Smooth muscle cell (in vitro differentiated cells): Measurements from ENCODE around the gene PIGR. TPM values are rescaled to one million over a fixed set of nuclear protein-coding genes. Genes with fewer than 3 reads are reported as not detected.

Experiments used
- DNase-seq: peaks from one replicate; lab custom pipeline; 2025; ENCODE audit not compliant: unreplicated experiment; lab: John Stamatoyannopoulos, UW
- H2AFZ ChIP-seq: fragments of 200-600 bp; sonication (generic); 2 replicates; pipeline ENCODE4 v1.6.0; 2016; ENCODE audit warnings: antibody characterized with exemption, low read depth, mild to moderate bottlenecking
- H3F3A ChIP-seq: fragments of 200-600 bp; sonication (generic); 2 replicates; pipeline ENCODE4 v1.6.0; 2017; ENCODE audit warnings: antibody characterized with exemption, low read depth
- H3K27ac ChIP-seq: fragments of 200-600 bp; sonication (generic); 2 replicates; pipeline ENCODE4 v1.5.1; 2016; ENCODE audit warnings: low read depth, mild to moderate bottlenecking
- H3K27me3 ChIP-seq: fragments of 200-600 bp; sonication (generic); 2 replicates; pipeline ENCODE4 v1.6.1; 2016; ENCODE audit warnings: low read depth, mild to moderate bottlenecking
- H3K36me3 ChIP-seq: fragments of 200-600 bp; sonication (generic); 2 replicates; pipeline ENCODE4 v1.5.1; 2016; ENCODE audit warnings: low read depth
- H3K4me1 ChIP-seq: fragments of 200-600 bp; sonication (generic); 2 replicates; pipeline ENCODE4 v1.5.1; 2016; ENCODE audit warnings: low read depth
- H3K4me2 ChIP-seq: fragments of 200-600 bp; sonication (generic); 2 replicates; pipeline ENCODE4 v1.6.0; 2016; ENCODE audit warnings: mild to moderate bottlenecking
- H3K4me3 ChIP-seq: fragments of 200-600 bp; sonication (generic); 2 replicates; pipeline ENCODE4 v1.5.1; 2016; ENCODE audit warnings: mild to moderate bottlenecking
- H3K79me2 ChIP-seq: fragments of 200-600 bp; sonication (generic); 2 replicates; pipeline ENCODE4 v1.6.0; 2016; ENCODE audit warnings: low read depth, mild to moderate bottlenecking
- H3K9ac ChIP-seq: fragments of 200-600 bp; sonication (generic); 2 replicates; pipeline ENCODE4 v1.6.0; 2016; ENCODE audit warnings: low read depth
- H3K9me3 ChIP-seq: fragments of 200-600 bp; sonication (generic); replicated peaks from 2 replicates; pipeline ENCODE4 v1.5.1; 2016; ENCODE audit warnings: low read depth
- H4K20me1 ChIP-seq: fragments of 200-600 bp; sonication (generic); 2 replicates; pipeline ENCODE4 v1.6.0; 2016; ENCODE audit warnings: low read depth
- CTCF ChIP-seq: fragments of 200-600 bp; sonication (generic); IDR thresholded peaks from 2 replicates; pipeline ENCODE4 v1.5.1; 2017; ENCODE audit warnings: borderline replicate concordance, mild to moderate bottlenecking, antibody characterized with exemption; ENCODE audit not compliant: insufficient read depth, poor library complexity, severe bottlenecking
- WGBS: methylation state at CpG from one replicate; pipeline ENCODE4 v1.1.7; 2016; ENCODE audit warnings: low lambda C conversion rate; 5-methylcytosine and 5-hydroxymethylcytosine counted together
- polyA plus RNA-seq: library from polyadenylated mRNA; unstranded; fragments of >200 nt; fragmentation: Nextera tagmentation; extraction: Ambion mirVana; gene quantifications from 2 replicates; pipeline ENCODE4 v1.2.1, GENCODE V29; 2016
- total RNA-seq: library from RNA; depleted of rRNA; stranded (reverse); fragments of >200 nt; gene quantifications from 2 replicates; pipeline ENCODE4 v1.2.3, GENCODE V29; 2014

The PIGR gene
- total and polyA plus RNA-seq, 2 experiments from 2014 or later = not detected

GRCh38 chr1:206921772-206922265 is 24.4 kb downstream of the PIGR start, which contains the start of gene FCMR:
TSS of gene FCMR (minus strand) at chr1:206921941. CDS start at chr1:206921854, 87 bp downstream.
- H2AFZ ChIP-seq = no peak within 1 kb of the TSS
- H3K27ac ChIP-seq = no peak within 1 kb of the TSS

GRCh38 chr1:206918076-206918475 is 28.2 kb downstream of the PIGR start:
- no peaks in the 10 kb centered on the region for H3K36me3 ChIP-seq
- no peaks in the 10 kb centered on the region for H3K4me1 ChIP-seq
- H3K27ac ChIP-seq = no peak overlapping the region
- H3K9me3 ChIP-seq = no peaks in the 10 kb centered on the region
- H3F3A ChIP-seq = no peaks in the 10 kb centered on the region
- no peak overlapping the region for H3K9ac ChIP-seq
- H2AFZ ChIP-seq = no peak overlapping the region
- WGBS = 88% methylated on average over 3 of the region's 3 CpGs
- H3K4me3 ChIP-seq = no peak overlapping the region
- no peak for DNase-seq
- H3K79me2 ChIP-seq = no peaks in the 10 kb centered on the region
- no peaks in the 10 kb centered on the region for H4K20me1 ChIP-seq
- H3K4me2 ChIP-seq = no peak overlapping the region
- no peak for TF ChIP-seq CTCF
- peaks cover 46% of the 10 kb centered on the region for H3K27me3 ChIP-seq

More at GRCh38 chr1:206921772-206922265, 24.4 kb downstream of the PIGR start, which contains the start of gene FCMR:
- Histone ChIP-seq H3K27me3 (peaks cover 11% of the 10 kb centered on the region), H3F3A (no peaks in the 10 kb centered on the region), H3K4me1 (no peaks in the 10 kb centered on the region), H3K4me3 (no peak within 1 kb of the TSS), H3K9ac (no peak within 1 kb of the TSS), H3K79me2 (no peaks in the 10 kb centered on the region), H3K4me2 (no peak within 1 kb of the TSS), H3K36me3 (no peaks in the 10 kb centered on the region), H3K9me3 (no peaks in the 10 kb centered on the region), H4K20me1 (no peaks in the 10 kb centered on the region)
- TF ChIP-seq CTCF = no peak
- no peak for DNase-seq
- 83% methylated on average over 7 of the region's 7 CpGs for WGBS

GRCh38 chr1:206916000-206916709 is 30.1 kb downstream of the PIGR start:
- Histone ChIP-seq H3K27ac (no peak overlapping the region), H3K9ac (no peak overlapping the region), H3K4me2 (no peak overlapping the region), H3F3A (no peaks in the 10 kb centered on the region), H3K79me2 (no peaks in the 10 kb centered on the region), H3K9me3 (no peaks in the 10 kb centered on the region), H3K4me3 (no peak overlapping the region), H3K36me3 (no peaks in the 10 kb centered on the region), H4K20me1 (no peaks in the 10 kb centered on the region), H3K4me1 (no peaks in the 10 kb centered on the region), H2AFZ (no peak overlapping the region), H3K27me3 (peaks cover 51% of the 10 kb centered on the region)
- TF ChIP-seq CTCF = no peak
- no peak for DNase-seq
- WGBS = 85% methylated on average over 8 of the region's 8 CpGs
